ENCODE results near the gene KLHL34.

KLHL34 gene

GRCh38 chrX:21666252-21666651 lies 8.1 kb upstream of the KLHL34 start:
- Histone ChIP-seq H3K9me3 (ENCODE audit: control insufficient read depth, insufficient read depth, low read depth, low read length) (no peaks in the 10 kb centered on the region), H3K4me1 (ENCODE audit: control insufficient read depth, insufficient read depth, low read length) (no peaks in the 10 kb centered on the region), H3K4me3 (ENCODE audit: low read depth, low read length) (no peak overlapping the region), H3K27ac (ENCODE audit: extremely low read depth, low read depth, low read length) (no peak overlapping the region), H3K36me3 (ENCODE audit: control insufficient read depth in 2 of 2, insufficient read depth in 1 of 2, low read length in 2 of 2) (no peaks in the 10 kb centered on the region)
- POLR2A ChIA-PET = no interaction called here
- TF ChIP-seq ZNF580 (tag by site-specific recombination; IDR thresholded peaks at IDR 0.05) (no peak), ZNF629 (tag by site-specific recombination; IDR thresholded peaks at IDR 0.05) (no peak), ZNF830 (tag by site-specific recombination; IDR thresholded peaks at IDR 0.05; ENCODE audit: low read depth) (no peak), ZBTB26 (tag by site-specific recombination; optimal IDR thresholded peaks at IDR 0.05) (no peak), ZNF112 (tag by site-specific recombination; IDR thresholded peaks at IDR 0.05) (no peak), ZIC2 (tag by site-specific recombination; IDR thresholded peaks at IDR 0.05) (no peak), MZF1 (tag by site-specific recombination; IDR thresholded peaks at IDR 0.05; ENCODE audit: borderline replicate concordance) (no peak), ZNF544 (tag by site-specific recombination; IDR thresholded peaks at IDR 0.05) (no peak), ZNF133 (tag by site-specific recombination; IDR thresholded peaks at IDR 0.05) (no peak), ZNF596 (tag by site-specific recombination; IDR thresholded peaks at IDR 0.05) (no peak), ZSCAN5A (tag by site-specific recombination; IDR thresholded peaks at IDR 0.05) (no peak)
- CTCF ChIA-PET = no interaction called here

GRCh38 chrX:21662761-21663160 lies 4.6 kb upstream of the KLHL34 start:
- no peaks in the 10 kb centered on the region for H3K9me3 ChIP-seq (ENCODE audit: control insufficient read depth, insufficient read depth, low read depth, low read length)
- TF ChIP-seq YY2 (tag by site-specific recombination; IDR thresholded peaks at IDR 0.05) = no peak
- TF ChIP-seq ZNF416 (tag by site-specific recombination; IDR thresholded peaks at IDR 0.05) = no peak
- TF ChIP-seq ZNF629 (tag by site-specific recombination; IDR thresholded peaks at IDR 0.05) = no peak
- no peak for TF ChIP-seq ZNF362 (tag by site-specific recombination; IDR thresholded peaks at IDR 0.05)
- TF ChIP-seq ZNF639 (tag by site-specific recombination; IDR thresholded peaks at IDR 0.05) = no peak
- no peak for TF ChIP-seq ZNF138 (tag by site-specific recombination; IDR thresholded peaks at IDR 0.05; ENCODE audit: borderline replicate concordance)
- TF ChIP-seq RBAK (tag by site-specific recombination; IDR thresholded peaks at IDR 0.05) = no peak
- TF ChIP-seq ZNF24 (tag by site-specific recombination; IDR thresholded peaks at IDR 0.05) = no peak
- no peak for TF ChIP-seq ZNF664 (tag by site-specific recombination; IDR thresholded peaks at IDR 0.05)
- no peak for TF ChIP-seq ZNF324 (tag by site-specific recombination; IDR thresholded peaks at IDR 0.05)
- no peak for TF ChIP-seq ZNF621 (tag by site-specific recombination; IDR thresholded peaks at IDR 0.05)
- no peak for TF ChIP-seq ZNF133 (tag by site-specific recombination; IDR thresholded peaks at IDR 0.05)
- TF ChIP-seq ATF2 (tag by site-specific recombination; IDR thresholded peaks at IDR 0.05; ENCODE audit: low read depth) = no peak
- H3K4me1 ChIP-seq (ENCODE audit: control insufficient read depth, insufficient read depth, low read length) = no peaks in the 10 kb centered on the region
- ChIA-PET CTCF (no interaction called here), POLR2A (no interaction called here)
- no peak overlapping the region for H3K4me3 ChIP-seq (ENCODE audit: low read depth, low read length)
- no peak overlapping the region for H3K27ac ChIP-seq (ENCODE audit: extremely low read depth, low read depth, low read length)
- H3K36me3 ChIP-seq (ENCODE audit: control insufficient read depth in 2 of 2, insufficient read depth in 1 of 2, low read length in 2 of 2) = no peaks in the 10 kb centered on the region

Measured in HEK293 (cell line).